ENCODE results near the gene MFN2. TPM values are rescaled to one million over a fixed set of nuclear protein-coding genes. Genes with fewer than 3 reads are reported as not detected.

Gene MFN2
- total and polyA plus RNA-seq, 2 experiments from 2014 or later = 15.1 to 40.4 TPM

DNA sequence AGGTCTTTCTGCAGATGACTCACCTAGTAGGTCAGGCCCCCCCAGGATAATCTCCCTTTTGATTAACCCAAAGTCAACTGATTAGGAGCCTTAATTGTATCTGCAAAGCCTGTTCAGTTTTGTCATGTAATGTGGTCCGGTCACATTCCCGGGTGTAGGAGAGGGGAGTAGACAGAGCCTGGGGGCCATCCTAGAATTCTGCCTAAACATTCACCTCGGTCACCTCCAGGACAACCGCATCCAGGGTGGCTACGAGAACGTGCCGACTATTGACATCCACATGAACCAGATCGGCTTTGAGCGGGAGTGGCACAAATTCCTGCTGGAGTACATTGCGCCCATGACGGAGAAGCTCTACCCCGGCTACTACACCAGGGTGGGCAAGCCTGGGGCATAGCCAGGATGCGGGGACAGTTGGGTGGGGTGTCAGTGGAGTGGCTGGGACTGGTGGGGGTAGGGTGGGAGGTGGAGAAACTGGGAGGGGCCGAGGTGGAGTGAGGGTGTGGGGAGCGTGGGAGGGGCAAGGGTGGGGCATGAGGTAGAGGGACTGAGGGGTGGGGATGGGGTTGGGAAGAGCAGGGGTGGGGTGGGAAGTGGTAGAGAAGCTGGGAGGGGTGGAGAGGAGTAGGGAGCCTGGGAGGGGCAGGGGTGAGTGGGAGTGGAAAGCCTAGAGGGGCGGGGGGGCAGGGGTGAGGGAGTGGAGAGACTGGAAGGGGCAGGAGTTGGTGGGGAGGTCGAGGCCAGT lies 9.6 kb upstream of the MFN2 start (continued):
- TF ChIP-seq ZNF462 (CRISPR knock-in tag; IDR thresholded peaks at IDR 0.05) (no peak), CTCF (conservative IDR thresholded peaks at IDR 0.05; ENCODE audit: low read depth in 2 of 2) (no peak), EZH2 (IDR thresholded peaks at IDR 0.05; ENCODE audit: low read depth, unreplicated experiment) (no peak), STAT1 (IDR thresholded peaks at IDR 0.05; ENCODE audit: unreplicated experiment) (no peak), EZH2phosphoT487 (IDR thresholded peaks at IDR 0.05; ENCODE audit: unreplicated experiment) (no peak), JUNB (IDR thresholded peaks at IDR 0.05; ENCODE audit: unreplicated experiment) (no peak), POLR2AphosphoS5 (IDR thresholded peaks at IDR 0.05; ENCODE audit: low read depth) (no peak)
